Smooth muscle cell (in vitro differentiated cells): Measurements from ENCODE around the gene TMUB1. TPM values are rescaled to one million over a fixed set of nuclear protein-coding genes. Genes with fewer than 3 reads are reported as not detected.

Source experiments
- DNase-seq: peaks from one replicate; lab custom pipeline; 2025; ENCODE audit not compliant: unreplicated experiment; lab: John Stamatoyannopoulos, UW
- H2AFZ ChIP-seq: fragments of 200-600 bp; sonication (generic); 2 replicates; pipeline ENCODE4 v1.6.0; 2016; ENCODE audit warnings: antibody characterized with exemption, low read depth, mild to moderate bottlenecking
- H3F3A ChIP-seq: fragments of 200-600 bp; sonication (generic); 2 replicates; pipeline ENCODE4 v1.6.0; 2017; ENCODE audit warnings: antibody characterized with exemption, low read depth
- H3K27ac ChIP-seq: fragments of 200-600 bp; sonication (generic); 2 replicates; pipeline ENCODE4 v1.5.1; 2016; ENCODE audit warnings: low read depth, mild to moderate bottlenecking
- H3K27me3 ChIP-seq: fragments of 200-600 bp; sonication (generic); 2 replicates; pipeline ENCODE4 v1.6.1; 2016; ENCODE audit warnings: low read depth, mild to moderate bottlenecking
- H3K36me3 ChIP-seq: fragments of 200-600 bp; sonication (generic); 2 replicates; pipeline ENCODE4 v1.5.1; 2016; ENCODE audit warnings: low read depth
- H3K4me1 ChIP-seq: fragments of 200-600 bp; sonication (generic); 2 replicates; pipeline ENCODE4 v1.5.1; 2016; ENCODE audit warnings: low read depth
- H3K4me2 ChIP-seq: fragments of 200-600 bp; sonication (generic); 2 replicates; pipeline ENCODE4 v1.6.0; 2016; ENCODE audit warnings: mild to moderate bottlenecking
- H3K4me3 ChIP-seq: fragments of 200-600 bp; sonication (generic); 2 replicates; pipeline ENCODE4 v1.5.1; 2016; ENCODE audit warnings: mild to moderate bottlenecking
- H3K79me2 ChIP-seq: fragments of 200-600 bp; sonication (generic); 2 replicates; pipeline ENCODE4 v1.6.0; 2016; ENCODE audit warnings: low read depth, mild to moderate bottlenecking
- H3K9ac ChIP-seq: fragments of 200-600 bp; sonication (generic); 2 replicates; pipeline ENCODE4 v1.6.0; 2016; ENCODE audit warnings: low read depth
- H3K9me3 ChIP-seq: fragments of 200-600 bp; sonication (generic); replicated peaks from 2 replicates; pipeline ENCODE4 v1.5.1; 2016; ENCODE audit warnings: low read depth
- H4K20me1 ChIP-seq: fragments of 200-600 bp; sonication (generic); 2 replicates; pipeline ENCODE4 v1.6.0; 2016; ENCODE audit warnings: low read depth
- CTCF ChIP-seq: fragments of 200-600 bp; sonication (generic); IDR thresholded peaks from 2 replicates; pipeline ENCODE4 v1.5.1; 2017; ENCODE audit warnings: borderline replicate concordance, mild to moderate bottlenecking, antibody characterized with exemption; ENCODE audit not compliant: insufficient read depth, poor library complexity, severe bottlenecking
- WGBS: methylation state at CpG from one replicate; pipeline ENCODE4 v1.1.7; 2016; ENCODE audit warnings: low lambda C conversion rate; 5-methylcytosine and 5-hydroxymethylcytosine counted together
- polyA plus RNA-seq: library from polyadenylated mRNA; unstranded; fragments of >200 nt; fragmentation: Nextera tagmentation; extraction: Ambion mirVana; gene quantifications from 2 replicates; pipeline ENCODE4 v1.2.1, GENCODE V29; 2016
- total RNA-seq: library from RNA; depleted of rRNA; stranded (reverse); fragments of >200 nt; gene quantifications from 2 replicates; pipeline ENCODE4 v1.2.3, GENCODE V29; 2014

TMUB1 gene
- total and polyA plus RNA-seq, 2 experiments from 2014 or later, result 35.9 to 69.8 TPM

GRCh38 chr7:151032936-151033863 is 50.1 kb downstream of the TMUB1 start:
- DNase-seq, result no peak
- Histone ChIP-seq H3K36me3 (no peaks in the 10 kb centered on the region), H3K9ac (no peak overlapping the region), H2AFZ (no peak overlapping the region), H3K4me1 (peaks cover 3% of the 10 kb centered on the region), H3F3A (peaks cover 5% of the 10 kb centered on the region), H3K79me2 (peaks cover 22% of the 10 kb centered on the region), H3K27ac (no peak overlapping the region), H3K4me2 (no peak overlapping the region), H3K4me3 (no peak overlapping the region), H4K20me1 (no peaks in the 10 kb centered on the region), H3K27me3 (no peaks in the 10 kb centered on the region), H3K9me3 (no peaks in the 10 kb centered on the region)
- WGBS, result 90% methylated on average over 17 of the region's 17 CpGs
- TF ChIP-seq CTCF, result no peak

Other genes with a start within 250 kb of the TMUB1 start
- not detected in 2 replicates for gene AOC1, start 231.0 kb downstream of the TMUB1 start, total RNA-seq
- gene AOC1, start 231.0 kb downstream of the TMUB1 start, polyA plus RNA-seq, result 0.45 TPM in 1 of 2 replicates, not detected in the other
- gene KCNH2, start 105.2 kb downstream of the TMUB1 start, total RNA-seq, result 12.9 and 13.3 TPM in 2 replicates
- gene KCNH2, start 105.2 kb downstream of the TMUB1 start, polyA plus RNA-seq, result 32.1 and 37.7 TPM in 2 replicates
- gene NOS3, start 92.5 kb downstream of the TMUB1 start, total RNA-seq, result 3.4 and 6.2 TPM in 2 replicates
- 7.8 and 11.7 TPM in 2 replicates for gene NOS3, start 92.5 kb downstream of the TMUB1 start, polyA plus RNA-seq
- gene ATG9B, start 59.0 kb downstream of the TMUB1 start, total RNA-seq, result 1.7 and 2.6 TPM in 2 replicates
- gene ATG9B, start 59.0 kb downstream of the TMUB1 start, polyA plus RNA-seq, result 6.5 and 16.6 TPM in 2 replicates
- 17.3 and 23.4 TPM in 2 replicates for gene ABCB8, start 55.0 kb downstream of the TMUB1 start, total RNA-seq
- 24.2 and 27.0 TPM in 2 replicates for gene ABCB8, start 55.0 kb downstream of the TMUB1 start, polyA plus RNA-seq
- 2.2 and 2.3 TPM in 2 replicates for gene ASIC3, start 35.0 kb downstream of the TMUB1 start, total RNA-seq
- gene ASIC3, start 35.0 kb downstream of the TMUB1 start, polyA plus RNA-seq, result 2.0 and 4.7 TPM in 2 replicates
- 18.6 and 22.1 TPM in 2 replicates for gene CDK5, start 25.6 kb downstream of the TMUB1 start, total RNA-seq
- gene CDK5, start 25.6 kb downstream of the TMUB1 start, polyA plus RNA-seq, result 36.4 and 50.1 TPM in 2 replicates
- 42.3 and 89.3 TPM in 2 replicates for gene SLC4A2, start 23.9 kb downstream of the TMUB1 start, total RNA-seq
- gene SLC4A2, start 23.9 kb downstream of the TMUB1 start, polyA plus RNA-seq, result 96.4 and 104 TPM in 2 replicates
- gene FASTK, start 2.7 kb downstream of the TMUB1 start, total RNA-seq, result 92.0 and 100 TPM in 2 replicates
- 177 and 188 TPM in 2 replicates for gene FASTK, start 2.7 kb downstream of the TMUB1 start, polyA plus RNA-seq
- 27.2 and 29.8 TPM in 2 replicates for gene AGAP3, start 3.0 kb upstream of the TMUB1 start, total RNA-seq
- gene AGAP3, start 3.0 kb upstream of the TMUB1 start, polyA plus RNA-seq, result 51.4 and 87.3 TPM in 2 replicates
- gene GBX1, start 84.2 kb upstream of the TMUB1 start, total RNA-seq, result not detected in 2 replicates
- not detected in 2 replicates for gene GBX1, start 84.2 kb upstream of the TMUB1 start, polyA plus RNA-seq
- gene ASB10, start 103.8 kb upstream of the TMUB1 start, total RNA-seq, result not detected in 2 replicates
- not detected in 2 replicates for gene ASB10, start 103.8 kb upstream of the TMUB1 start, polyA plus RNA-seq
- not detected in 2 replicates for gene H2BK1, start 127.0 kb upstream of the TMUB1 start, total RNA-seq
- not detected in 2 replicates for gene H2BK1, start 127.0 kb upstream of the TMUB1 start, polyA plus RNA-seq
- gene ABCF2, start 143.7 kb upstream of the TMUB1 start, total RNA-seq, result 30.5 and 35.1 TPM in 2 replicates
- gene ABCF2, start 143.7 kb upstream of the TMUB1 start, polyA plus RNA-seq, result 24.2 and 26.5 TPM in 2 replicates
- gene CHPF2, start 149.0 kb upstream of the TMUB1 start, total RNA-seq, result 42.3 and 43.7 TPM in 2 replicates
- 70.8 and 71.8 TPM in 2 replicates for gene CHPF2, start 149.0 kb upstream of the TMUB1 start, polyA plus RNA-seq
- 35.8 and 44.4 TPM in 2 replicates for gene SMARCD3, start 165.2 kb upstream of the TMUB1 start, total RNA-seq
- gene SMARCD3, start 165.2 kb upstream of the TMUB1 start, polyA plus RNA-seq, result 58.1 and 66.3 TPM in 2 replicates